Uterus (tissue), 4 donors: ENCODE results near the gene TUBB1. TPM values are rescaled to one million over a fixed set of nuclear protein-coding genes. Genes with fewer than 3 reads are reported as not detected.

Source experiments
- DNase-seq, 2 donors: peaks; one replicate each; pipeline ENCODE4 v3.0.0-alpha.2; 2019 to 2020
- H3K27ac ChIP-seq, 2 donors: fragments of 200-600 bp; sonication (generic); 1 replicate in 1 of 2; 2 replicates in 1 of 2; pipeline ENCODE4 v1.5.1; 2016 to 2018
- H3K27me3 ChIP-seq, 2 donors: fragments of 200-600 bp; sonication (generic); one replicate each; pipeline ENCODE4 v1.5.1; 2018 to 2019; ENCODE audit warnings: control low read depth in 1 of 2
- H3K36me3 ChIP-seq, 2 donors: fragments of 200-600 bp; sonication (generic); one replicate each; pipeline ENCODE4 v1.5.1; 2019; ENCODE audit warnings: control low read depth in 1 of 2
- H3K4me1 ChIP-seq, 2 donors: fragments of 200-600 bp; sonication (generic); one replicate each; pipeline ENCODE4 v1.5.1; 2018 to 2019; ENCODE audit warnings: control low read depth in 1 of 2
- H3K4me3 ChIP-seq, 2 donors: fragments of 200-600 bp; sonication (generic); 1 replicate in 1 of 2; 2 replicates in 1 of 2; pipeline ENCODE4 v1.5.1; 2018 to 2019; ENCODE audit warnings: mild to moderate bottlenecking in 1 of 2
- H3K9me3 ChIP-seq, 2 donors: fragments of 200-600 bp; sonication (generic); one replicate each; pipeline ENCODE4 v1.5.1; 2019; ENCODE audit warnings: control low read depth in 1 of 2
- CTCF ChIP-seq, 4 experiments: fragments of 200-600 bp in 2 of 4; fragments of 450-650 bp in 2 of 4; sonication (generic) in 2 of 4; IDR thresholded peaks; one replicate each; pipeline ENCODE4 v1.5.1; 2016 to 2019; ENCODE audit warnings: antibody characterized with exemption in 4 of 4, mild to moderate bottlenecking in 2 of 4, moderate library complexity in 1 of 4
- POLR2A ChIP-seq, 2 donors: fragments of 450-650 bp; IDR thresholded peaks; one replicate each; pipeline ENCODE4 v1.6.1; 2016; ENCODE audit warnings: antibody characterized with exemption in 2 of 2, mild to moderate bottlenecking in 1 of 2, moderate library complexity in 1 of 2
- intact Hi-C: fragments of 100-400 bp; cut with DNase I; formaldehyde crosslinking; loops from one replicate; pipeline ENCODE4 v1.15.1; 2023; ENCODE audit warnings: low total_unique reads
- total RNA-seq, 4 donors: library from RNA; depleted of rRNA in 3 of 4; stranded (reverse); fragments of >200 nt in 3 of 4; gene quantifications; one replicate each; pipeline versions ENCODE4 v1.1.0 to v1.2.4, GENCODE V29; 2014 to 2023
- donor health status: DM: yes; HTN: yes; CAD: no.

The TUBB1 gene
- total RNA-seq, 4 donors from 2014 or later: 0.26 to 0.48 TPM; not detected in 2

- no peaks in the 10 kb centered on the region for H3K9me3 ChIP-seq
- TF ChIP-seq CTCF (IDR thresholded peaks at IDR 0.05) (no peak), POLR2A (IDR thresholded peaks at IDR 0.05) (no peak)
- H3K4me1 ChIP-seq: no peaks in the 10 kb centered on the region
- H3K36me3 ChIP-seq: no peaks in the 10 kb centered on the region
- intact Hi-C loops: no loop called here
- no peaks in the 10 kb centered on the region for H3K27me3 ChIP-seq
- no peak overlapping the region for H3K4me3 ChIP-seq
- DNase-seq: no peak
- no peak overlapping the region for H3K27ac ChIP-seq
These were observed 56.8 kb downstream of the TUBB1 start for GRCh38 chr20:59075934-59076508.

Other genes starting within 250 kb of the TUBB1 start
- gene GNAS-AS1, start 168.5 kb upstream of the TUBB1 start, total RNA-seq: 1 to 10 TPM in 2 of 4 donors, under 1 TPM in 1, not detected in 1; 0.77 to 3.4 (median 1.2) TPM
- gene GNAS, start 166.7 kb upstream of the TUBB1 start, total RNA-seq: 100 to 1,000 TPM; 281 to 822 (median 446) TPM
- gene NELFCD, start 38.2 kb upstream of the TUBB1 start, total RNA-seq: 10 to 100 TPM; 15.9 to 66.6 (median 41.3) TPM
- 100 to 1,000 TPM in 2 of 4 donors, 10 to 100 TPM in 2; 68.7 to 160 (median 109) TPM for gene CTSZ, start 12.2 kb upstream of the TUBB1 start, total RNA-seq
- 10 to 100 TPM in 2 of 4 donors, 1 to 10 TPM in 2; 5.6 to 42.4 (median 21.1) TPM for gene ATP5F1E, start 12.9 kb downstream of the TUBB1 start, total RNA-seq
- gene PRELID3B, start 23.4 kb downstream of the TUBB1 start, total RNA-seq: 10 to 100 TPM; 13.3 to 44.3 (median 31.9) TPM
- gene ZNF831, start 144.4 kb downstream of the TUBB1 start, total RNA-seq: 1 to 10 TPM in 1 of 4 donors, under 1 TPM in 3; 0.21 to 3.1 (median 0.43) TPM